NOMO-1 (cell line): ENCODE results near the gene ZNF43.
"Not testable (repeated sequence)": the region's sequence is repeated elsewhere in the genome, so short reads cannot be mapped to it uniquely, and the experiment has no call there.

Source experiments
- DNase-seq, 2 experiments: peaks; one replicate each; lab custom pipeline; 2025; ENCODE audit not compliant: unreplicated experiment in 2 of 2; lab: John Stamatoyannopoulos, UW

The ZNF43 gene

GRCh38 chr19:21835810-21836444 is at the start of gene ZNF43:
ZNF43 (minus strand) TSS chr19:21836182; CDS start chr19:21836038, 144 bp downstream.
- DNase-seq: no peak

- DNase-seq: not testable (repeated sequence)
Observed at GRCh38 chr19:21885516-21885915, 49.5 kb upstream of the ZNF43 start.

- DNase-seq: not testable (repeated sequence)
Observed at GRCh38 chr19:21884786-21885185, 48.8 kb upstream of the ZNF43 start.

GRCh38 chr19:21883516-21883915 is 47.5 kb upstream of the ZNF43 start:
- DNase-seq: no peak

- DNase-seq: not testable (repeated sequence)
Observed at GRCh38 chr19:21880761-21881160, 44.8 kb upstream of the ZNF43 start.

DNA sequence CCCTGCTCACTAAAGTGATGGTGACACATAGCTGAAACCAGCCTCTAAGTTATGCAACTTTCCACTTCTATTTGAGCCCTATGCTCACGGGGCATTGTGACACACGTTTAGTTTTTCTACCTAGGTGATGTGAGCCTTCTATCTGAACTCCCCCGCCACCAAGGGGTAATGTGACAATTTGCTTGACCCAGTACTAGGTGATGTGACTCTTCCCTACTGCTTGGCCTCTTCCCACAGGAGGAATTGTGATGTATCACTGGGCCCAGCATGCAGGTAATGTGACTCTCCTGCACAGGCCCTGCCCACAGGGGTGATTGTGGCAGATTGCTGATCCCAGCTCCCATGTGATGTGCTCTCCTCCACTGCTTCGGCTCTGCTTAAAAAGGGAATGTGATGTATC is 42.7 kb upstream of the ZNF43 start:
- DNase-seq: no peak

GRCh38 chr19:21877976-21878375 is 42.0 kb upstream of the ZNF43 start:
- DNase-seq: no peak

DNA sequence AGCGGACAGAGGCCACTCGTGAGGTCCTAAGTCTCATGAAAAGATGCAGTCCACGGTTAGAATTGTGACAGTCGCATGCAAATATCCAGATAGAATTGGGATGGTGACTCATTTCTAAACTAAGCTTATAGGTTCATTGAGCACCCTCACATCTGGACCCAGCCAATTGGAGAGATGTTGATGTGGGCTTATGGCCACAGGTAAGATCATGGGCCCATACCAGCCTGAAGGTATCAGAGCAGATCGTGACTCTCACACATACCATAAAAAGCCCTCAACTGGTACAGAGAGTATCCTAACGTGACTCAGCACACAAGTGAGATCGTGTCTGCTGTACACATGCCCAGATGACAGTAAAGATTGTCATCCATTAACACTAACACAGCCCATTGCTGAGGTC is 40.6 kb upstream of the ZNF43 start:
- DNase-seq: not testable (repeated sequence)

DNA sequence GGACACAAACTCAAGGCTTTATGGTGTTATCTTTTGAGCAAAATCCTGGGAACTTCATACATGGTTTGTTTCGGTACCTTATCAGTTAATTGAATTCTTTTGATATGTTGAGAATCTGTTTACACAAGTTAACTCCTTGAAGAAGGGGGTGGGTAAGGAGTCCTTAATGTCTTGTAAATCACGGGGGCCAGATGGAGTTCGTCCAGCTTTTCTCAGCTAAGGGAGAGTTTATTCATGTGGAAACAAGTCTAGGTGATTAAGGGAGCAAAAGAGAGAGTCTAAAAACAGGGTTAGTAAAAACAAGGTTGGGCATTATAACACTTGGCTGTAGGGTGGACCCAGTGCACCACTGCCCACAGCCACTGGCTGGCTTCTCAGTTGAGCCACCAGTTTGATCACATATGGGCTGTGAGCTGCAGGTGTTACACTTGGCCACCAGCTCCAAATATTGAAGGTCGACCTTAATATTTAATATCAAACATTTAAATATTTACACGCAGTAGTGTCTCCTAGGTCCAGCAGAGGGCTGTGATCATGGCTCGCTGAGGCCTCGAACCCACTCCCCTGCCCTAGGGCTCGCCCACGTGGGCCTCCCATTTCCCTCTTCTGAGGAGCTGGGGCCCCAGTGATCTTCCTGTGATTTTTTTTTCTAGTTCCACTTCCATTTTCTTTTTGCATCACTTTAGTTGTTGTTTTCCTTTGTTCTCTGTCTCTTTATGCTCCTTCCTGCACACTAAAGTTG is 21.0 kb upstream of the ZNF43 start:
- DNase-seq: no peak

GRCh38 chr19:21851596-21852345 is 15.8 kb upstream of the ZNF43 start:
- DNase-seq: no peak

GRCh38 chr19:21850656-21851255 is 14.8 kb upstream of the ZNF43 start:
- no peak for DNase-seq

DNA sequence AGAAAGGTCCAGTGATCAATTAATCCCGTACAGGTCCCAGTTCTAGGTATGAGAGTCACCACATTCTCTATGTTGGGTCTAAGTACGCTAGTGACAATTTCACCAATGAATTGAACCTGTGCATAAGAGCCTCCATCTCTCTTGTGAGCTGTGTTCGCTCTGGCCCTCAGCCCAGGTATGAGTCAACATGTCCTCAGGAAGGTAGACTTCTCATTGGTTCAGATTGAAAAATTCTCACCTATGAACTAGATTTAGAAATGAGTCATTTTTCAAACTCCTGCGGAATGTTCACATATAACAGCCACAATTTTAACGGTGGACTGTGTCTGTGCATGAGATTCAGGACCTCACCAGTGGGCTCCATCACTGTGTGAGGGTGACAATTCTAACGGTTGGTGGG is 12.7 kb upstream of the ZNF43 start:
- no peak for DNase-seq

GRCh38 chr19:21843081-21843480 is 7.1 kb upstream of the ZNF43 start:
- no peak for DNase-seq

GRCh38 chr19:21841488-21842097 is 5.6 kb upstream of the ZNF43 start:
- DNase-seq: no peak

- no peak for DNase-seq
Observed at GRCh38 chr19:21841081-21841480, 5.1 kb upstream of the ZNF43 start.

DNA sequence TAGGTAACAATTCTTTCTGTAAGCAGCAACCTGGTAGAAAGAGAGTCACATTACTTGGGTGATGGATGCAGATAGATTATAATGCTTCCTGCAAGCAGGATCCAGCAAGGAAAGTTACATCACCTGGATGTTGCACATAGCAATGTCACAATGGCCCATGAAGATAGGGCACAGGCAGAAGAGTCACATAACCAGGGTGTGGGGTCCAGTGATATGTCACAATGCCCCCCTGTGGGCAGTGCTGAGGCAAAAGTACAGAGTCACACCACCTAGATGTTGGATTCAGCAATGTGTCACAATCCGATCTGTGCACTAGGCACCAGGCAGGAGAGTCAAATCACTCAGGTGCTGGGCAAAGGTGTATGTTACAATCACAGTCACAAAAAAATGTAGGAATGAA is 4.0 kb upstream of the ZNF43 start:
- no peak for DNase-seq

- DNase-seq: no peak
Observed at GRCh38 chr19:21838646-21839045, 2.7 kb upstream of the ZNF43 start.

DNA sequence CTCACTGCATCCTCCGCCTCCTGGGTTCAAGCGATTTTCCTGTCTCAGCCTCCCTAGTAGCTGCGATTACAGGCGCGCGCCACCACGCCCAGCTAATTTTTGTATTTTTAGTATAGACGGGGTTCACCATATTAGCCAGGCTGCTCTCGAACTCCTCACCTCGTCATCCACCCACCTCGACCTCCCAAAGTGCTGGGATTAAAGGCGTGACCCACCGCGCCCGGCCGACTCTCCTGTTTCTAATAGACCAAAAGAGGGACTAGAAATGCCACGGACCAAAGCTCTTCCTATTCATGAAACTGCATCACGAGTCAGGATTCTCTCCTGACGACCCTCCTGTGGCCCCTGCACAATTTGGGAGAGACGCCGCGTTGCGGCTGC is 563 bp downstream of the ZNF43 start:
- no peak for DNase-seq

DNA sequence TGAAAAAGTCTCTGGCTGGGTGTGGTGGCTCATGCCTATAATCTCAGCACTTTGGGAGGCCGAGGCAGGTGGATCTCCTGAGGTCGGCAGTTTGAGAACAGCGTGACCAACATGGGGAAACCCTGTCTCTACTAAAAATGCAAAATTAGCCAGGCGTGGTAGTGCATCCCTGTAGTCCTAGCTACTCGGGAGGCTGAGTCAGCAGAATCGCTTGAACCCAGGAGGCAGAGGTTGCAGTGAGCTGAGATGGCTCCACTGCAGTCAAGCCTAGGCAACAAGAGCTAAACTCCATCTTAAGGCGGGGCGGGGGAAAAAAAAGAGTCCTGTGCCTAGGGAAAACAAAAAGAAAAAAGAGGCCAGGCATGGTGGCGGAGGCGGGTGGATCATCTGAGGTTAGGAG is 2.2 kb downstream of the ZNF43 start:
- no peak for DNase-seq

DNA sequence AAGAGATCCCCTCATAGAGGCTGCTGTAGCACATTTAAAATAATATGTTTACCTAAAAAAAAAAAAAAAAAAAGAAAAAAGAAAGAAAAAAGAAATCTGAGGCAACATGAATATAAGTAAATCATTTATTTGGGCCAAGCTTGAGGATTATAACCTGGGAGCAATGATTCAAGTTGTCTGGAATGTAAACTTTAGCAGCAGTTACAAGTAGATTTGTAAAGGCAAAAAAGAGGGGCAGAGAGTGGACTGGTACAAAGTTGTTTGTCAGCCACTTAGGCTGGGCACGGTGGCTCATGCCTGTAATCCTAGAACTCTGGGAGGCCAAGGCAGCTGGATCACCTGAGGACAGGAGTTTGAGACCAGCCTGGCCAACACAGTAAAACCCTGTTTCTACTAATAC is 11.3 kb downstream of the ZNF43 start:
- no peak for DNase-seq

DNA sequence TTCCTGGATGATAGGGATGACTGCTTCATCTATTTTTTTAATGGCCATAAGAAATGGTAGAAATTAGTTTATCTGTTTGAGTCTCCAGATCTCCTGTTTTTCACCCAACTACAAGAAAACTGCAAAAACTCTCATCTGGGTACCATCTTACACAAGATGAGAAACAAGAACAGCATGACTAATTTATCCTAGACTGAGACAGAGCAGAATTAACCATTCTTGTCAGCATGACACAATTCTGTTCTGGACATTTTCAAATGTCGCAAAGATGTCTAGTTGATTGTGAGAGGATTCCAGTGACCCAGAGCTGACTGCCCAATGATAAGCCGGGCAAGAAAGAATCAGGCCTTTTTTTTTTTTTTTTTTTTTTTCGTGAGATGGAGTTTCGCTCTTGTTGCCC is 12.8 kb downstream of the ZNF43 start:
- no peak for DNase-seq
